Kidney capillary endothelial cell (primary cell): ENCODE data around the gene OVCH1.

Source experiments
- DNase-seq: peaks from one replicate; pipeline ENCODE4 v3.0.0-alpha.2; 2018; ENCODE audit warnings: low spot score

OVCH1 gene, protein sequence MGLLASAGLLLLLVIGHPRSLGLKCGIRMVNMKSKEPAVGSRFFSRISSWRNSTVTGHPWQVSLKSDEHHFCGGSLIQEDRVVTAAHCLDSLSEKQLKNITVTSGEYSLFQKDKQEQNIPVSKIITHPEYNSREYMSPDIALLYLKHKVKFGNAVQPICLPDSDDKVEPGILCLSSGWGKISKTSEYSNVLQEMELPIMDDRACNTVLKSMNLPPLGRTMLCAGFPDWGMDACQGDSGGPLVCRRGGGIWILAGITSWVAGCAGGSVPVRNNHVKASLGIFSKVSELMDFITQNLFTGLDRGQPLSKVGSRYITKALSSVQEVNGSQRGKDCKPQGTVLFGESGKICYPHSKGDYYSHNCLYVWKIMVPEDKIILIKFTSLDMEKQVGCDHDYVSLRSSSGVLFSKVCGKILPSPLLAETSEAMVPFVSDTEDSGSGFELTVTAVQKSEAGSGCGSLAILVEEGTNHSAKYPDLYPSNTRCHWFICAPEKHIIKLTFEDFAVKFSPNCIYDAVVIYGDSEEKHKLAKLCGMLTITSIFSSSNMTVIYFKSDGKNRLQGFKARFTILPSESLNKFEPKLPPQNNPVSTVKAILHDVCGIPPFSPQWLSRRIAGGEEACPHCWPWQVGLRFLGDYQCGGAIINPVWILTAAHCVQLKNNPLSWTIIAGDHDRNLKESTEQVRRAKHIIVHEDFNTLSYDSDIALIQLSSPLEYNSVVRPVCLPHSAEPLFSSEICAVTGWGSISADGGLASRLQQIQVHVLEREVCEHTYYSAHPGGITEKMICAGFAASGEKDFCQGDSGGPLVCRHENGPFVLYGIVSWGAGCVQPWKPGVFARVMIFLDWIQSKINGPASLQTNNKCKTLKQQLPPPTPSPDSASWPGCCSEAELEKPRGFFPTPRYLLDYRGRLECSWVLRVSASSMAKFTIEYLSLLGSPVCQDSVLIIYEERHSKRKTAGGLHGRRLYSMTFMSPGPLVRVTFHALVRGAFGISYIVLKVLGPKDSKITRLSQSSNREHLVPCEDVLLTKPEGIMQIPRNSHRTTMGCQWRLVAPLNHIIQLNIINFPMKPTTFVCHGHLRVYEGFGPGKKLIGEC

GRCh38 chr12:29497588-29497987, at the start of gene OVCH1:
Gene OVCH1 (minus strand): TSS chr12:29497686. CDS start chr12:29497686, 0 bp downstream.
- no peak for DNase-seq

DNA sequence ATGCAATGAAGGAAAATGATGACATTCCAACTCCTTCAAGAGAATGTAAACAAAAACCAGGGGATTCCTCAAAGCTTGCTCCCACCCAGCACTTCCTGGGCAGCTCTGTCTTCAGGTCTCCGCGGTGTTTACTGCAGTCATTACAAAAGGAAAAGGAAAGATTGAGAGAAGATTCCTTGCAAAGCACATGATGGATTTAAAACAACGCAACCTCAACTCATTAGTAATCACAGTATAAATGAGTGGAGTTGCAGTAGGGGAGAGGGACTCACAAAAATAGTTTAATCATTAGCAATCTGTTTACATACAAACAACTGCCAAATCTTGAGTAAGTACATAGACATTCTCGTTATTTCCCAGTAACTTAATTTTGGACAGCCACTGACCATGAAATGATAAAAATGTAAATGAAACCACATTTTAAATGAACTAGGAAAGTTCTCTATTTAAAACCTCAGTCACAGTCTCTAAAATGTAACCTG, 49.7 kb upstream of the OVCH1 start:
- no peak for DNase-seq

DNA sequence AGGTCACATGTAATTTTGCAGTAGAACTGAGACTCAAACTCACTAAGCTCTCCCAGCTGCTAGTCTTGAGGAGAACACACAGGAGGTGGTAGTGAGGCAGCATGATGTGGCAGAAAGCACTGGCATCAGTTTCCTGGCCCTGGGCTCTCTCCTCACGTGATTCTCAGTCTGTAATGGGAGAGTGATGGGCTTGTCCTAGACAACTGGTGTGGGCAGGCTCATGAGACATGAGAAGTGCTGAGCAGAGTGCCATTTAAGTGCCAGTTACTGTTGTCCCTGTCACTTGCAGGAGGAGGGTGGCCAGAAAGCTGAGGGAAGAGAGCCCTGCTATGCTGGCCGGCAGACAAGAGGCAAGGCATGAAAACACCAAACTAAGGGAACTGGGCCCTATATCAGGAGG, 48.5 kb upstream of the OVCH1 start:
- DNase-seq, result no peak

GRCh38 chr12:29545102-29545467, 47.6 kb upstream of the OVCH1 start:
- DNase-seq, result no peak

GRCh38 chr12:29544428-29545101, 47.1 kb upstream of the OVCH1 start:
- no peak for DNase-seq

DNA sequence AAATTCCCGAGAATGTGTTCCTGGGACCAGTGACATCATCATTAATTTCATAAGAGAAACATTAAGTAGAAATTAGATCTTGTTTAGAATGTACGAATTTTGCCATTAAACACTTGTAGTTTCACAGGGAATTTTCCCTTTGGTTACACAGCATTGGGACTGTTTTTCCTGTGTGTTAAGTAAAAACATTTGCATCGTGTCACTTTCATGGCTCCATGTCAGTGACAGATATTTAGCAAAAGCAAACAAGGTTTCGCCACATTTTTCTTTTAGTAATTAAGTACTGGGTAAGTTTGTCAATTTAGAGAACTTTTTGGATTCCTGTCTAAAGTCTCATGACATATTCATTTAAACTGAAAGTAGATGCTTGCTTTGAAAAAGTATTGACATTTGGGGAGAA, 45.5 kb upstream of the OVCH1 start:
- no peak for DNase-seq

- peak; percentile 38 for DNase-seq
Observed at GRCh38 chr12:29537298-29537697, 39.8 kb upstream of the OVCH1 start.

- no peak for DNase-seq
Observed at GRCh38 chr12:29534935-29535334, 37.4 kb upstream of the OVCH1 start.

- no peak for DNase-seq
Observed at GRCh38 chr12:29533815-29534489, 36.5 kb upstream of the OVCH1 start.

DNA sequence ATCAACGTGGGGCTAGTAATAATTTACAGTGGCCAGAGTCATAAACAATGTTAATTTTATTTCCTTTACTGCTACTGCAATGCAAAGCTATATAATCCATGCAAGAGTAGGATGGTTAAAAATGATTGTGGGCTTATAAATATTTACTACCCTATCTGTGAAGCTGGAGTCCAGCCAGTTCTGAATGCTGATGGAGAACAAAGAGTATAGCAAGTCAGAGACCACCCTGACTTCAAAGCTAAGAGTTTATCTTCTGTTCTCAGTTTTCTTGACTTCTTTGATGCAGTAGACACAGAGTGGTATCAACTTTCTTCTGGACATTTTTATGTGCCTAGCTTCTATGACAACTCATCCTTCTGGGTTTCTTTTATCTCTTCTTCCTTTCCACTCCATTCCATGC, 34.0 kb upstream of the OVCH1 start:
- DNase-seq, result no peak

DNA sequence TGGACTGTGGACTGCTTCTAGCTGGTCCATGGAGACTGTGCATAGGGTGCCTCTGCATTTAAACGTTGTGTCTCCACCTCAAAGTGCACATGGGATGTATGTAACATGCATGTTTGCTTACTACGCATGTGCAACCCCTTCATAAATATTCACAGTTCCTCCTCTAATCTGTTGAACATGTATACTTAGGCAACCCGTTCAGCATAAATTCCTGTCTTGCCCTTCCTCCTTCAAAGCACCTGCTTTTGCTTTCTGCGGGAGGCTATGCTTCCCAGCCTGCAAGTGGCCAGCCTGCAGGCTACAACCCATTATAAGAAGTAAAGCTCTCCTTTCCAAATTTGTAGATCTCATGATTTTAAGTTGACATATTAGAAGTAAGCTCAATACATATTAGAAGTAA, 33.0 kb upstream of the OVCH1 start:
- DNase-seq, result no peak

GRCh38 chr12:29528161-29528560, 30.7 kb upstream of the OVCH1 start:
- no peak for DNase-seq

DNA sequence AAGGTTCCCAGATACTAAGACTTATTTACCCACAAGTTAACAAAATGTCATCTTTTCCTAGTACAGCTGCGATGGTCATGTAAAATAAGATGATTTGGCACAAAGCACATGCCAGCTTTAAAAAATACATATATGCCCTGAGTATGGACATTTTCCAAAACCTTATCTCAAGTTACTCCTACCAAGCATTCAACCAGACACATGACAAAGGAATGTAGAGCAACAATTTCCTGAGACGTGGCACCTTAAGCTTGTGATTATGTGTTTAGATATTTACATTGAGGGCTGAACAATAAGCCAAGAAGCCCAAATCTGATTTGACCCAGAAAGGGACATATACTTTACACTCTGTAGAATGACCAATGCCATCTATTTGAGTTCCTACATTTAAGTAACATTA, 24.5 kb upstream of the OVCH1 start:
- no peak for DNase-seq

GRCh38 chr12:29519585-29520182, 22.2 kb upstream of the OVCH1 start:
- DNase-seq, result peak; percentile 36

GRCh38 chr12:29518407-29518806, 20.9 kb upstream of the OVCH1 start:
- no peak for DNase-seq

GRCh38 chr12:29517264-29517663, 19.8 kb upstream of the OVCH1 start:
- DNase-seq, result no peak

- peak; percentile 21 for DNase-seq
Observed at GRCh38 chr12:29516431-29516875, 19.0 kb upstream of the OVCH1 start.

- DNase-seq, result no peak
Observed at GRCh38 chr12:29510591-29511185, 13.2 kb upstream of the OVCH1 start.

DNA sequence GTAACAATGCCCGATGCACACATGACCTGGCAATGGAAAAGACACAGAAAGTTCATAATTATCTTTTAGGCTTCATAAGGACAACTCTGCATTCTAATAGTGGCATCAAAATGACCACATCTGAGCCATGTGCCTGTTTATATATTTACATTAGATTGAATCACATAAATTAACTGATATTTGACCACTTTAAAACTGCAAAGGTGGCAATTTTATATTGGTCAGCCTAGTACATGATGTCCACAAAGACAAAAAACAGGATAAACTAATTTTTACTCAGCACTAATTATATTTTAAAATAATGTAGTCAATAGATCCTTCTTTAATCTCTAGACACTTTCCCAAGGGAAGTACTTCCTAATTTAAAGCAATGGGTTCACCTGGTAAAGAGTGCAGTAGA, 12.0 kb upstream of the OVCH1 start:
- no peak for DNase-seq

GRCh38 chr12:29508949-29509348, 11.5 kb upstream of the OVCH1 start:
- DNase-seq, result no peak

GRCh38 chr12:29505122-29505521, 7.6 kb upstream of the OVCH1 start:
- DNase-seq, result no peak
